ENCODE measurements around the gene SPINK5. TPM values are rescaled to one million over a fixed set of nuclear protein-coding genes. Genes with fewer than 3 reads are reported as not detected.

The SPINK5 gene
- total RNA-seq, 1 experiment from 2014 or later = 6.0 TPM

GRCh38 chr5:148141645-148142044 is 77.9 kb downstream of the SPINK5 start:
- Histone ChIP-seq H4K91ac (ENCODE audit: insufficient read length, low read depth, low read length) (no peak overlapping the region), H2AK5ac (ENCODE audit: insufficient read length, low read length) (no peak overlapping the region), H3K56ac (ENCODE audit: insufficient read length, low read depth, low read length) (no peak overlapping the region), H2BK20ac (ENCODE audit: low read depth, low read length, poor library complexity, severe bottlenecking) (no peak overlapping the region), H3K4ac (ENCODE audit: low read depth, low read length) (no peak overlapping the region), H4K5ac (ENCODE audit: insufficient read length, low read depth, low read length) (no peak overlapping the region), H4K8ac (replicated peaks; ENCODE audit: insufficient read length, low read depth, low read length) (no peak overlapping the region), H2BK5ac (ENCODE audit: insufficient read length, low read length) (no peak overlapping the region), H3K18ac (ENCODE audit: insufficient read length, low read depth, low read length) (no peak overlapping the region), H3K27ac (ENCODE audit: insufficient read length, low read depth, low read length) (no peak overlapping the region), H3K79me2 (ENCODE audit: insufficient read depth, low read length) (no peaks in the 10 kb centered on the region), H2AFZ (ENCODE audit: low read length) (no peak overlapping the region), H3K27me3 (ENCODE audit: insufficient read depth, low read length) (no peaks in the 10 kb centered on the region), H2BK15ac (ENCODE audit: low read depth, low read length) (no peak overlapping the region), H2BK120ac (ENCODE audit: low read depth, low read length, poor library complexity, severe bottlenecking) (no peak overlapping the region), H3K14ac (ENCODE audit: insufficient read depth, low read length) (no peak overlapping the region), H3K9me3 (ENCODE audit: control insufficient read depth, low read depth, low read length) (no peaks in the 10 kb centered on the region), H4K20me1 (ENCODE audit: control insufficient read depth, insufficient read depth, insufficient read length) (no peaks in the 10 kb centered on the region), H3K23me2 (ENCODE audit: insufficient read length, low read depth, low read length, poor library complexity, severe bottlenecking) (no peaks in the 10 kb centered on the region), H3K9ac (ENCODE audit: extremely low read depth, insufficient read length, low read length) (no peak overlapping the region), H3K79me1 (ENCODE audit: insufficient read depth, low read depth, low read length, poor library complexity, severe bottlenecking) (no peaks in the 10 kb centered on the region), H3K4me2 (ENCODE audit: insufficient read depth, insufficient read length, low read length) (no peak overlapping the region), H3K23ac (ENCODE audit: insufficient read length, low read depth, low read length) (no peak overlapping the region), H3T11ph (ENCODE audit: low read length) (no peak overlapping the region), H3K4me1 (ENCODE audit: insufficient read depth, low read length) (no peaks in the 10 kb centered on the region), H2BK12ac (ENCODE audit: insufficient read length, low read depth, low read length) (no peak overlapping the region)
- Mint-ChIP-seq H3K4me1 (no peaks in the 10 kb centered on the region), H3K27ac (no peak overlapping the region), H3K27me3 (ENCODE audit: low read depth) (no peaks in the 10 kb centered on the region), H3K36me3 (ENCODE audit: insufficient read depth in 1 of 3, low read depth in 3 of 3) (peaks cover 0 to 7% (median 0%) of the 10 kb centered on the region in 3 experiments; a peak in 1 of 7 replicates), H3K9me3 (no peaks in the 10 kb centered on the region), H3K4me3 (no peak overlapping the region)
- TF ChIP-seq CTCF (conservative IDR thresholded peaks at IDR 0.05) = no peak
- WGBS (ENCODE audit: extremely low coverage, insufficient read length, low lambda C conversion rate) = no CpG with 5 or more reads among the region's 2 CpGs
- no peak for DNase-seq

Data from H9 (cell line).